Astrocyte (in vitro differentiated cells and primary cell): ENCODE data around the gene FCHO1. TPM values are rescaled to one million over a fixed set of nuclear protein-coding genes. Genes with fewer than 3 reads are reported as not detected.

Source experiments
- DNase-seq: peaks from one replicate; pipeline ENCODE4 v3.0.0-alpha.2; 2010; ENCODE audit warnings: low read depth
- FAIRE-seq: peaks from 2 replicates; lab custom pipeline; 2011; peaks lifted over from hg19 to GRCh38; lab: Jason Lieb, UNC
- H2AFZ ChIP-seq: 2 replicates; pipeline ENCODE4 v1.6.0; 2012; ENCODE audit warnings: low read depth, low read length, inconsistent platforms
- H3K27ac ChIP-seq: 2 replicates; pipeline ENCODE4 v1.5.1; 2011; ENCODE audit warnings: low read depth, low read length, inconsistent platforms
- H3K27me3 ChIP-seq: 2 replicates; pipeline ENCODE4 v1.6.0; 2011; ENCODE audit warnings: low read length, inconsistent platforms; ENCODE audit not compliant: insufficient read depth
- H3K36me3 ChIP-seq: 2 replicates; pipeline ENCODE4 v1.5.1; 2011; ENCODE audit warnings: low read length, inconsistent platforms; ENCODE audit not compliant: insufficient read depth
- H3K4me1 ChIP-seq: 2 replicates; pipeline ENCODE4 v1.5.1; 2011; ENCODE audit warnings: low read length, inconsistent platforms; ENCODE audit not compliant: insufficient read depth
- H3K4me2 ChIP-seq: 2 replicates; pipeline ENCODE4 v1.6.0; 2012; ENCODE audit warnings: low read length, inconsistent platforms
- H3K4me3 ChIP-seq: 2 replicates; pipeline ENCODE4 v1.5.1; 2011; ENCODE audit warnings: low read depth, mild to moderate bottlenecking, low read length, inconsistent platforms; ENCODE audit not compliant: insufficient read depth
- H3K79me2 ChIP-seq: 2 replicates; pipeline ENCODE4 v1.6.0; 2012; ENCODE audit warnings: mild to moderate bottlenecking, low read length, inconsistent platforms; ENCODE audit not compliant: insufficient read depth
- H3K9ac ChIP-seq: 2 replicates; pipeline ENCODE4 v1.6.0; 2012; ENCODE audit warnings: mild to moderate bottlenecking, low read length, inconsistent platforms
- H3K9me3 ChIP-seq: 2 replicates; pipeline ENCODE4 v1.5.1; 2012; ENCODE audit warnings: low read depth, mild to moderate bottlenecking, low read length, inconsistent platforms; ENCODE audit not compliant: insufficient read depth
- H4K20me1 ChIP-seq: 2 replicates; pipeline ENCODE4 v1.6.0; 2012; ENCODE audit warnings: low read length, inconsistent platforms; ENCODE audit not compliant: insufficient read depth
- H3K27ac Mint-ChIP-seq: one replicate; pipeline ENCODE4 v1.8.0; 2021; ENCODE audit warnings: mild to moderate bottlenecking, mixed read lengths; ENCODE audit not compliant: unreplicated experiment
- H3K27me3 Mint-ChIP-seq: one replicate; pipeline ENCODE4 v1.8.0; 2021; ENCODE audit warnings: low read depth, mixed read lengths; ENCODE audit not compliant: unreplicated experiment
- H3K36me3 Mint-ChIP-seq: one replicate; pipeline ENCODE4 v1.8.0; 2021; ENCODE audit warnings: low read depth, mixed read lengths; ENCODE audit not compliant: unreplicated experiment
- H3K4me1 Mint-ChIP-seq: one replicate; pipeline ENCODE4 v1.8.0; 2021; ENCODE audit warnings: low read depth, mixed read lengths; ENCODE audit not compliant: unreplicated experiment
- H3K4me3 Mint-ChIP-seq: one replicate; pipeline ENCODE4 v1.8.0; 2021; ENCODE audit warnings: mild to moderate bottlenecking, moderate library complexity, mixed read lengths; ENCODE audit not compliant: unreplicated experiment
- H3K9me3 Mint-ChIP-seq: one replicate; pipeline ENCODE4 v1.8.0; 2021; ENCODE audit warnings: mild to moderate bottlenecking, mixed read lengths; ENCODE audit not compliant: unreplicated experiment
- CTCF ChIP-seq: IDR thresholded peaks from 2 replicates; pipeline ENCODE4 v1.5.1; 2011; ENCODE audit warnings: low read depth, mild to moderate bottlenecking, inconsistent platforms, low read length, moderate library complexity; ENCODE audit not compliant: insufficient read depth
- EZH2 ChIP-seq: IDR thresholded peaks from 2 replicates; pipeline ENCODE4 v1.6.1; 2012; ENCODE audit warnings: mild to moderate bottlenecking, low read length, inconsistent platforms; ENCODE audit not compliant: insufficient read depth
- total RNA-seq: library from RNA; stranded (reverse); gene quantifications from 2 replicates; pipeline ENCODE4 v1.2.1, GENCODE V29; 2021

The FCHO1 gene
- total RNA-seq, 1 donor from 2014 or later: 2.0 TPM

DNA sequence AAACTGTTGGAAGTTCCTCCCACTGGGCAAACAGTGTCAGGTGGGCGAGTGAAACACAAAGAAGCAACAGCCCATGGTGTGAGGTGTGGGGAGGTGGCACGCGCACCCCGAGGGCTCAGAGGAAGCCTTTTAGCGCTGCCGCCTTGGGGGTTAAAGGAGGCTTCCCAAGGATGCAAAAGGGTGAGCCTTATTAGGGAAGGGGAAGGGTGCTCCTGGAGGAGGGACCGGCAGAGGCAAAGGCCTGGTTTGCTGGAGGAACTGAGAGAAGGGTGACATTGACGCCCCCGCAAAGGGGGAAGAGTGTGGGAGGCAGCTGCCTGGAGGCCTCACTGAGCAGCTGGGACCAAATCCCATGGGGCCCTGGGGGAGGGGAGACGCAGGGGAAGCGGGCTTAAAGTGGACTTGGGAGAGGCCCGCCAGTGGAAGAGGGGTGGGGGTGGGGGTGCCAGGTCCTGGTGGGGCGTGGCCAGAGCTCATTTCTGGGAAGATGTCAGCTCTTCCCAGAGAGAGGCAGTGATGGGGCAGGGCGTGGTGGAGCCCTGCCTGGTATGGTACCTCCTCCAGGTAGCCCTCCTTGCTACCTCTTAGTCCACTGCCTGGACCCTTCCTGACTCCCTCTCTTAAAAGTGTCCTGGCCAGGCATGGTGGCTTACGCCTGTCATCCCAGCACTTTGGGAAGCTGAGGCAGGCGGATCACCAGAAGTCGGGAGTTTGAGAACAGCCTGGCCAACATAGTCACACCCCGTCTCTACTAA is 12.0 kb upstream of the FCHO1 start:
- H3K9me3 Mint-ChIP-seq: peaks cover 2% of the 10 kb centered on the region
- H3K27ac ChIP-seq: no peak overlapping the region
- DNase-seq: no peak
- H3K79me2 ChIP-seq: no peaks in the 10 kb centered on the region
- peaks cover 5% of the 10 kb centered on the region for H3K4me1 ChIP-seq
- peak overlapping the region; percentile 64 for H3K4me3 Mint-ChIP-seq
- H3K4me1 Mint-ChIP-seq: no peaks in the 10 kb centered on the region
- H3K4me2 ChIP-seq: no peak overlapping the region
- peaks cover 20% of the 10 kb centered on the region for H4K20me1 ChIP-seq
- no peaks in the 10 kb centered on the region for H3K27me3 ChIP-seq
- H3K36me3 ChIP-seq: peaks cover 5% of the 10 kb centered on the region
- H3K9me3 ChIP-seq: no peaks in the 10 kb centered on the region
- no peak overlapping the region for H2AFZ ChIP-seq
- no peak for TF ChIP-seq EZH2
- no peak for TF ChIP-seq CTCF
- H3K4me3 ChIP-seq: no peak overlapping the region
- no peak overlapping the region for H3K27ac Mint-ChIP-seq
- H3K36me3 Mint-ChIP-seq: peaks cover 3% of the 10 kb centered on the region
- no peaks in the 10 kb centered on the region for H3K27me3 Mint-ChIP-seq
- FAIRE-seq: no peak
- no peak overlapping the region for H3K9ac ChIP-seq

DNA sequence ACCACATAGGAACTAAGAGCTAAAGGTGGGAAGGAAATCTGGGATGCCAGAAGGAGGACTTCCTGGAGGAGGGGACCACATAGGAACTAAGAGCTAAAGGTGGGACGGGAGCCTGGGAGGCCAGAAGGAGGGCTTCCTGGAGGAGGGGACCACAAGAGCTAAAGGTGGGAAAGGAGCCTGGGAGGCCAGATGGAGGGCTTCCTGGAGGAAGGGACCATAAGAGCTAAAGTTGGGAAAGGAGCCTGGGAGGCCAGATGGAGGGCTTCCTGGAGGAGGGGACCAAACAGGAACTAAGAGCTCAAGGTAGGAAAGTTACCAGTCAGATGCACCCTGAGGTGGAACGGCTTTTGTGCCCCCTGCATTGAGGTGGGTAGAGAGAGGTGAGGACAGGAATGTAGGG is 9.8 kb upstream of the FCHO1 start:
- DNase-seq: no peak
- Histone ChIP-seq H3K79me2 (no peaks in the 10 kb centered on the region), H4K20me1 (peaks cover 14% of the 10 kb centered on the region), H3K4me2 (no peak overlapping the region), H3K36me3 (peaks cover 5% of the 10 kb centered on the region), H2AFZ (no peak overlapping the region), H3K9ac (no peak overlapping the region), H3K9me3 (no peaks in the 10 kb centered on the region), H3K27me3 (no peaks in the 10 kb centered on the region), H3K4me3 (no peak overlapping the region), H3K4me1 (peaks cover 5% of the 10 kb centered on the region), H3K27ac (no peak overlapping the region)
- Mint-ChIP-seq H3K36me3 (no peaks in the 10 kb centered on the region), H3K4me1 (no peaks in the 10 kb centered on the region), H3K27me3 (no peaks in the 10 kb centered on the region), H3K9me3 (peaks cover 2% of the 10 kb centered on the region), H3K27ac (no peak overlapping the region), H3K4me3 (no peak overlapping the region)
- TF ChIP-seq CTCF: no peak
- no peak for TF ChIP-seq EZH2
- FAIRE-seq: no peak
